SKM-1 (cell line): Measurements from ENCODE around the gene TRERF1.
"Not testable (repeated sequence)": the region's sequence is repeated elsewhere in the genome, so short reads cannot be mapped to it uniquely, and the experiment has no call there.

Source experiments
- DNase-seq: peaks from one replicate; lab custom pipeline; 2025; ENCODE audit not compliant: unreplicated experiment; lab: John Stamatoyannopoulos, UW

The TRERF1 gene

DNA sequence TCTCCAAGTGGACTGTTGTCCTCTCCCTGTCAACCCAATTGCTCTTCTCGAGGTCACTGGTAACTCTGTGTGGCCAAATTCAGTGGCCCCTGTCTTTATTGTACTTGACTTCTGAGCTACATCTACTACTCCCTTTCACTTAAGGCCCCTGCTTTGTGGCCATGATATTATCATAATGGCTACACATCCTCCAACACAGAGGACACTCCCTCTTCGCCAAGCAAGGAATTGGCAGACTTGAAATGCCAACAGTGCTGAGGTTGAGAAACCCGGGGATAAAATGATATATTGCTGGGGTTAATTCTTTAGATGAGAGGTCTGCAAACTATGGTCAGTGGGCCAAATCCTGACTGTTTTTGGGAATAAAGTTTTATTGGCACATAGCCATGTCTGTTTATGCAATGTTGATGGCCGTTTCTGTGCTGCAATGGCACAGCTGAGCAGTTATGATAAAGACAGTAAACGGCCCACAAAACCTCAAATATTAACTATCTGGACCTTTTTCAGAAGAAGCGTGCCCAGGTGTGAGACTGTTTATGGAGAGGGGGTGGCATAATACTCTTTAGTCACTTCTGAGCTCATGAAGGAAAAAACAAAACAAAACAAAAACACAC, 222.1 kb downstream of the TRERF1 start:
- no peak for DNase-seq

DNA sequence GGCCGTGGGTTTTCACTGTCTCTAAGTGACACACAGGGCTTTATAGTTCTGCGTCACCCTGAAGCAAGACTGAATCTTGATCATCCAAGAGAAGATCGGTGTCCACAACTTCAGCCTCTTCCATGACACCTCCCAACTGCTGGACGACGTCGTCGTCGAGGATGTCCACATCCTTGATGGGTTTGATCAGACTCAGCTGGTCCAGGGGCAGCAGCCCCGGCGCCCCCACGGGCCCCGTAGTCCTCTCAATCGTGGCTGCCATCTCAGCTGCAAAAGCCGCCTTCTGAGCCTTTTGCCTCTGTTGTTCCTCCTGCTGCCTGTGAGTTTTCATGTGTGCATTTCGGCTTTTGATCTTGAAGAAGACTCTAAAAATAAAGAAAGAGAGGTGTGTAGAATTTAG, 223.4 kb downstream of the TRERF1 start:
- no peak for DNase-seq

GRCh38 chr6:42227173-42227850, 224.4 kb downstream of the TRERF1 start:
- no peak for DNase-seq

DNA sequence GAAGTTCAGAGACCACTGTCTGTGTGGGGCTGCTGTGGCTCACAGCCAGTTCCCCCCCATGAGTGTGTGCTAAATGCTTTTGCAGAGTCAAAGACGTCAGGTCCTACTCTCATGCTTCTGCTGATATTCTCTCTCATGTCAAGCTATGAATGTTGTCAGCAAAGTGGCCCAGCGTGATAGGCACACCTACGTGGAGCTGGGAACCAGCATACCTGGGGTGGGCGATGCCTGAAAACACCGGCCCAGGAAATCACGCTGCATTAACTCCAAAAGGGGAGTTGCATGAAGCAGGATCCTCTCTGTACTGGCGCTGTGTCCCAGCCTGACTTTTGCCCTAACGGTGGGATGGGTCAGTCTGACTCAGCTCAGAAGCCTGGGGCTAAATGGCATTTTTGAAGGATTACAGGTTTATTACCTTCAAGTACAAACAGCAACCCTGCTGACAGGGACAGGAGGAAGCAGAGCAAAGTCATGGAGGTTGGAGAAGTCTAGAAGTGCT, 225.0 kb downstream of the TRERF1 start:
- no peak for DNase-seq

GRCh38 chr6:42226161-42226611, 225.5 kb downstream of the TRERF1 start:
- no peak for DNase-seq

GRCh38 chr6:42225419-42225818, 226.3 kb downstream of the TRERF1 start:
- DNase-seq = no peak

- DNase-seq = no peak
These were observed 226.7 kb downstream of the TRERF1 start for GRCh38 chr6:42225029-42225339.

GRCh38 chr6:42224222-42225028, 227.3 kb downstream of the TRERF1 start:
- DNase-seq = no peak

DNA sequence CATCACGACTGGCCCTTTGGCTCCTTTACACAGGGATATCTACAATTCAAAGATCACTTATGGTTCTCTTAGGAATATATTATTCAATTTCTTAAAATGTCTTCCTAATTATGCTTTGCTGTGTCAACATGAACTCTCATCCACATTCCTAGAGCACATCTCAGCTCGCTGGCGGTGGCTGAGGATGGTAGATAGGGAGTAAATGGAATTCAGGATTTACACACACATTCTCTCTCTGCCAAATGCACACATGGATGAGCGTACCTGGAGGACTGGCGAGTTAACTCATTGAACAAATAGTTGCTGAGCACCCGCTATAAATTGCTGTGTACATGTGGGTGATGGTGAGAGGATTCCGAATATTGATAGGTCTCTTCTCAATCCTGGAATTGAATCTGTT, 229.3 kb downstream of the TRERF1 start:
- no peak for DNase-seq

- DNase-seq = no peak
These were observed 230.2 kb downstream of the TRERF1 start for GRCh38 chr6:42221546-42221945.

DNA sequence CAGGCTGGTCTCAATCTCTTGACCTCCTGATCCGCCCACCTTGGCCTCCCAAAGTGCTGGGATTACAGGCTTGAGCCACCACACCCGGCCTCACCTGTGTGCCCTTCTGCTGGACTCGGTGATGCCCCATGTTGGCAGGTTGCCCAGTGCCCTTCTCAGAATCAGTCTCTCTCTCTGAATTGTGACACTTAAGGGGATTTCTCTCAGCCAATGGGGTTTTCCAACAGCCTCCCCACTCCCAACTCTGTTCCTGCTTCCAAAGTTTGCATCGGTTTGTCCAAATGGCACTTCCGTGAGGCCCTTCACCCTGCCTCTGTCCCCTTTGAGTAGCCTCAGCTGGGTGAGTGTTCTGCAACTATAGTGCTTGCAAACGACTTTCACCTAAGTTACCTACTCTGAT, 230.9 kb downstream of the TRERF1 start:
- DNase-seq = no peak

DNA sequence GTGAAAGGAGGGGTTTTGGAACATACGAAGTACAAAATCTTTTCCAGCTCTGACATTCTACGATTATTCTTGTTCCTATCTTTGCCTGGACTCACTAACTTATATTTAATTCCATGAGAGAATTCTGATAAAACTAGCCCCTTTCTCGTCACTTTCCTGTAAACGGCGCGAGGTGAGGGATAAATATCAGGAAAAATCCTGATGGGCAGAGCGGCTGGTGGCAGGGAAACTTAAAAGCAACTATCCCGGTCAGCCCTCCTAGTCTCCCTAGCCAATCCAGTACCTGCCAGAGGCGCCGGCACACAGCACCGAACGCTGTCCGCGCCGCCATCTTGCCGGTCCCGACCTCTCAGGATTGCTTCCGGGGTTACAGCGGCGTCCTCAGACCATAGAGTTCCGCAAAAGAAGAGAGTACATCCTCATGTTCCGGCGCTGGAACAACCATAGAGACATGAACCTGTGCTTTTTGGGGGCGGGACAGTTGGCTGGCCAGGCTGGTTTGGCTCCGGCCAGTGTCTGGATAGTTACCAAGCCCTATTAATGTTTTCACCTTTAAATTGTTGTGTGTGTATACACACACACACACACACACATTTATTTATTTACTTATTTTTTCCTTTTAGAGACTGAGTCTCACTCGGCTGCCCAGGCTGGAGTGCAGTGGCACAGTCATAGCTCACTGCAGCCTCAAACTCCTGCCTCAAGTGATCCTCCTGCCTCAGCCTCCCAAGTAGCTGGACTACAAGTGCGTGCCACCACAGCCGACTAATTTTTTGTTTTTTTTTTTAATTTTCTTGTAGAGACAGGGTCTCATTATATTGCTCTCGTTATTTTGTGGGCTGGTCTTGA, 234.0 kb downstream of the TRERF1 start, which contains the start of gene MRPS10:
Gene MRPS10 (minus strand): TSS at position 343 of the 849 bp plus-strand sequence. CDS start 12 bp downstream, at position 331.
- peak; percentile 92 for DNase-seq

- DNase-seq = no peak
These were observed 234.6 kb downstream of the TRERF1 start for GRCh38 chr6:42217157-42217518.

- not testable (repeated sequence) for DNase-seq
These were observed 235.2 kb downstream of the TRERF1 start for GRCh38 chr6:42216495-42216894.

DNA sequence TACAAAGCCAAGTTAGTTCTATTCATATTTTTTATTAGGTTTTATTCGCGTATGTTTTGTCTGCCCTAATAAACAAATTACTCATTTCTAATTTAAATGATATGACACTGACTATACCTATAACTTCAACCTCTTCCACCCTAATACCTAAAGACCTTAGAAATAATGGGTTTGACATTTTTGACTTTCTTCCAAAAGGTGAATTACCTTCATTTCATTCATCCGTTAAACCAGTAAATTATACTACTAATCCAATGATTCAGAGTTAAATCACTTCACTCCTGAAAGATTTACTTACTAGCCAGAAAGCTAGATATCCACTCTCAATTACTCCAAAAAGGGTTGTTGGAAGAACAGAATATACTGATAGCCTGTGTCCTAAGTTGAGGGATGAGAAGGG, 239.3 kb downstream of the TRERF1 start:
- DNase-seq = no peak

- DNase-seq = no peak
These were observed 240.0 kb downstream of the TRERF1 start for GRCh38 chr6:42211726-42212125.

DNA sequence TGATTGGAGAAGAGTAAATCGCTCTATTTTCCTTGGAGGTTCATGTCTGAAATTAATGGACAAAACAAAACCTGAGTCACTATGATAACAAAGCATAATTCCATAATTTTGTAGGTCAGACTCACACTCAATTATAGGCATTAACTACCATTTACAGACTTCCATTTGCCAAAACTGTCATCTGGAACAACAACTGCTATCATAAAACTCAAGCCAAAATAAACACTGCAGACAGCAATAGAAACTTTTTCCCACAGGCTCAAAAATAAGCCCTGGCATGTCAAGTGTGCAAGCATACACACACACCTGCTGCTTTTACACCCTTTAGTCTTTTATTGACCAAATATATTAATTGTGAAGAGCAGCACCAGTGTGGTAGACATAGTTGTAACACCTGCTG, 241.2 kb downstream of the TRERF1 start:
- DNase-seq = no peak

DNA sequence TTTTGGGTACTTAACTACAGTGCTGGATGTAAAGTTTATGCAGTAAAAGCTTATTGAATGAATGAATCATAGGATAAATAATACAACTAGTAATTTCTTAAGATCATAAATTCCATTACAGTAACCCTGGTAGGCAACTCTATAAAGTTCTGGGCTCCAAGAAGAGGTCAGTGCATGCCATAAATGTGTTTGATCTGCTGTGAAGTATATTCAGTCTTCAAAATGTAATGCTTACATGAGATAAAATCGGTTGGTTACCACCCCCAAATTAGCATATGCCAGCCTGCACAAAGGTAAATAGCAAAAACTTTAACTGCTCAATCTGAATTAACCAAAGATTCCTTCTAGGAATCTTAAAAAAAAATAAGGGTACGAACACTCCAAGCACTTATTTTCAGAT, 244.2 kb downstream of the TRERF1 start:
- DNase-seq = not testable (repeated sequence)

DNA sequence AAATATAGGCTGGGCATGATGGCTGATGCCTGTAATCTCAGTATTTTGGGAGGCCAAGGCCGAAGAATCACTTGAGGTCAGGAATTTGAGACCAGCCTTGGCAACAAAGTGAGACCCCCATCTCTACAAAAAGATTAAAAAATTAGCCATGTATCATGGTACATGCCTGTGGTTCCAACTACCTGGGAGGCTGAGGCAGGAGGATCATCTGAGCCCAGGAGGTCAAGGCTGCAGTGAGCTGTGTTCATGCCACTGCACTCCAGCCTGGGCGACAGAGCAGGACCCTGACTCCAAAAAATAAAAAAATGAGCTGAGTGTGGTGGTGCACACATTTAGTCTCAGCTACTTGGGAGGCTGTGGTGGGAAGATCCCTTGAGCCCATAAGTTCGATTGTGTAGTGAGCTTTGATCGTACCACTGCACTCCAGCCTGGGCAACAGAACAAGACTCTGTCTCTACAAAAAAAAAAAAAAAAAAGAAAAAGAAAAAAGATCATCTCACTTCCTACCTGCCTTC, 246.9 kb downstream of the TRERF1 start:
- no peak for DNase-seq

GRCh38 chr6:42203183-42203582, 248.5 kb downstream of the TRERF1 start:
- DNase-seq = no peak
